ENCODE data around the gene SBNO1.
"Not testable (repeated sequence)": the region's sequence is repeated elsewhere in the genome, so short reads cannot be mapped to it uniquely, and the experiment has no call there.

The SBNO1 gene

DNA sequence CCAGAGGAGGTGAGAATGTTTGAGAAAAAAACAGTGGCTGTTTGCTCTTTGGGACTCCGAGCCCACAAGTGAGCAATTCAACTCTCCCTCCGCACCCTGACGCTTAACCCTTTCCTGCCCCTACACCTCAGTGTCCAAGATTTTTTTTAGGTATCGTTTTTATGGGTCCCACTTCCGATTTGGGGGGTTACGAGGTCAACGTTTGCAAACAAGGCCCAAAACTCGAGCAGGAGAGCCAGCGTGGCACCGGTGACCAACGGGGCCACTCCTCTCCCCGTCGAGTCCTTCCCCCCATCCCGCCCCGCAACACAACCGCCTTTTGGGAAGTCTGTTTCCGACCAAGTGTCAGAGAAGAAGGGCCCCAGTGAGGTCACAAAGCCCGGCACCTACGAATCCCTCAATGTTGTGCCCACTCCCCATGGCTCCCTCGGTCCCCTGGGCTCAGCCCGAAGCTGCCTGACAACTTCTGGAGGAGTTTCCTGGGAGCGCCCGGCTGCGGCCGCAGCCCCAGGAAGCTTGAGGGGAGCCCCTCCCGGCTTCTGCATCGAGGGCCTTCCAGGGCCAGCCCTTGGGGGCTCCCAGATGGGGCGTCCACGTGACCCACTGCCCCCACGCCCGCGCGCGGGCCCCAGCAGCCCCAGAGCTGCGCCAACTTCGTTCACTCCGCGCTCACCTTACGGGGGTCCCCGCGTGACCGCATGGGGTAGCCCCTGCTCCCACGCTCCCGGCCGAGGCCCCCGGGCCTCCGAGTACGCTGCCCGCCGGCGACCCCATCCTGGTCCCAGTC lies 94.2 kb downstream of the SBNO1 start:
- DNase-seq (ENCODE audit: low read depth in 2 of 2), result no peak

DNA sequence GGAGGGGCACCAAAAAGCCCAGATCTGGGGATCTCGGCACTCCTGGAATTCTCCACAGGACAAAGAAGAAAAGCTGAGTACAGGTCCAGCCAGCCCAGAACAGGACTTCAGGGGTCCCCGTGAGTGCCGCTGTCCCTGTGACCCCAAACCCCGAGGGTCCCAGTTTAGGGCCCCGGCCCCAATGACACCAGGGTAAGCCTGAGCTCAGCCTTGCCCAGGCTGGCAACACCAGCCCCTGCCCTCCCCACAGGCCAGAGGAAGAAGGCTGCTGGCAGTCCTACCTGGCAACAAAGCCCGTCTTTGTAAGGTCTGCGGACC lies 94.8 kb downstream of the SBNO1 start:
- DNase-seq (ENCODE audit: low read depth in 2 of 2), result no peak

DNA sequence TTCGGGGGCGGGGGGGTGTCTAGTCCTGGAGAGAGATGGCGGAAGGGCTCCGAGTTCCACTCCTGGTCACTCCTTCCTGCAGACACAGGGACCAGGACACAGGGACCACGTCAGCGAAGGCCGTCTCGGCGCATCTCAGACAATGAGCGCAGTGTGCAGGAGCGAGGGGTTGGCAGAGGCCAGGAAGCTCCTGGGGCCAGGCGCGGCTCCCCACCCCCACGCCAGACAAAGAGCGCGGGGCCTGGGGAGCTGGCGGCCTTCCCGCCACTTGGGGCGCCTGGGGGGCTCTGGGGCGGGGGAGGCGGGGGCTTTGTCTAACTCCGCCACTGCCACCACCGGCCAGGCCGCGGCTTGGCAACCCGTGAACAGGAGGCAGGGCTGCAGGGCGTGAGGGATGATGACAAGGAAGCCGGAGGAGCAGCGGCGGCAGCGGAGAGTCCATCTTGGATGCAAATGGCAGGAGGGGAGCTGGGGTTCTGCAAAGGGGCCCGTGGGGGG lies 95.2 kb downstream of the SBNO1 start:
- no peak for DNase-seq (ENCODE audit: low read depth in 2 of 2)

DNA sequence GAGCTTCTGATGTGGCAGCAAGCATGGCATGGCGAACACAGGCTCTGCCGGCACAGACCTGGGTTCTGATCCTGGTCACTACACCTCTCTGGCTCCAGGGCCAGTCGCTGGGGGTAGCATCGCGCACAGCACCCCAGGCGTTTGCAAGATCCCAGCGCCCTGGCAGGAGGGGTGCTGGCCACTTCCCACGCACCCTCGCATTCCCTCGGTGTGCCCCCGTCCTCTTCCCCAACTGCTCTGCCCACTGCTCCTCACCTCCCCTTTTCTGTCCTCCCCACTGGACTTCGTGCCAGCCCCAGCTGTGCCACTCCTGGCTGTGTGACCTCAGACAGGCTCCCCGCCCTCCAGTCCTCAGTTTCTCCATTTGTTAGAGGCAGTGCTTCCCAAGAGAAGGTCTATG lies 95.8 kb downstream of the SBNO1 start:
- no peak for DNase-seq (ENCODE audit: low read depth in 2 of 2)

DNA sequence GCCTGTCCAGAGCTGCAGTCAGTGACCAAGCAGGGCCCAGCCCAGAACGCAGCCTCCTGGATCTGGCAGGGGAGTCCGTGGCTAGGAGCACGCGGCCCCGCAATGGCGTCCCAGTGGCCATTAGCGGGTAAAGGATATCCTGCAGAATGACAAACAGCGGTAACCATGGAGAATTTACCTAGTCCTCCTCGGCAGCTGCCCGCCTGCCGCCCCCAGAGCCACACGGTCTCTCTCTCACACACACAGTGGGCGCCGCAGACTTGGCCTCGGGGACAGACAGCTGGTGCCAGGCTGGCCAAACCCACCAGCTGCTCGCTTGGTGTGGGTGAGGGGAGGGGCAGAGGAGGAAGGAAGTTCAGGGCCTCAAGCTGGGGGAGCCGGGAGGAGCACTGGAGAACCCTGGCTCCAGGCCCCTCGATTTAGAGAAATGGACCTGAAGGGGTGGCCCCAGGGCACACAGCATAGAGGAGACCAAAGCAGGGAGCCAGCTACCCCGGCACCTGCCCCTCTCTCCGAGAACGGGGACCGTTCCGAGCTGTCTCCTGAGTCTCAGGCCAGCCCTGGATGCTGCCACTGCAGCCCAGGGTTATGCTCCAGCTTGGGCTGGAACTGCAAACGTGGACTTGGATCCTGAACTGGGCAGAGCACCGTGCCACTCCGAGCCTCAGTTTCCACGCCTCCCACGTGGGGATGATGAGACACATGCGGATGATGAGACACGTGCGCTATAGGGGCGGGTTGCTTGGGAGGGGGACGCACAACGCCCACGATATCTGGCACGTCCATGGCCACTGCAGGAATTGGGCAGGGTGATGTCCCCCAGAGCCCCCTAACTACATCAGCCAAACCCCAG lies 96.4 kb downstream of the SBNO1 start:
- no peak for DNase-seq (ENCODE audit: low read depth in 2 of 2)

DNA sequence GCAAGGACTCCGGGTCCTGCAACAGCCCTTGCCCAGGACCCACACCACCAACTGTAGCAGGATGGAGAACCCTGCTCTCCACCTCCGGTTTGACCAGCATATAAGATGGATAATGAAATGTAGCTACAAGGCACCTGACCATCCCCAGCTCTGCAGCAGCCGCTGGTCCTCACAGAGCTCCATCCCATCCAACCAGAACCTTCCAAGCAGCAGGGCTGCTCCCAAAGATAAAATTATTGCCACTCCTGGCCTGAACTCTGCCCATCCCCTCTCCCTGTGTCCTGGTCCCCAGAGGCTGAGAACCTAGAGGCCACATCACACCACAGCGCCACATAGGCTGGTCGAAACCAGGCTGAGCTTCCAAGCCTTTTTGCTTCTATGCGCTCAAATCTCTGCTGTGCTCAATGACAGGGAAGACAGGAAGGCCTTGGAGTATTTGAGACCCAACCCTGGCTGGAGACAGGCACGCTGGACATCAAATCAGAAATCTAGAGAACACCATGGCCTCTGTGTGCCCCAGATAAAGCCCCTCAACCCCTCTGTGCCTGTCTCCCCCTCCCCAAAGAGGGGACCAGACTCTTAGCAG lies 97.2 kb downstream of the SBNO1 start:
- no peak for DNase-seq (ENCODE audit: low read depth in 2 of 2)

DNA sequence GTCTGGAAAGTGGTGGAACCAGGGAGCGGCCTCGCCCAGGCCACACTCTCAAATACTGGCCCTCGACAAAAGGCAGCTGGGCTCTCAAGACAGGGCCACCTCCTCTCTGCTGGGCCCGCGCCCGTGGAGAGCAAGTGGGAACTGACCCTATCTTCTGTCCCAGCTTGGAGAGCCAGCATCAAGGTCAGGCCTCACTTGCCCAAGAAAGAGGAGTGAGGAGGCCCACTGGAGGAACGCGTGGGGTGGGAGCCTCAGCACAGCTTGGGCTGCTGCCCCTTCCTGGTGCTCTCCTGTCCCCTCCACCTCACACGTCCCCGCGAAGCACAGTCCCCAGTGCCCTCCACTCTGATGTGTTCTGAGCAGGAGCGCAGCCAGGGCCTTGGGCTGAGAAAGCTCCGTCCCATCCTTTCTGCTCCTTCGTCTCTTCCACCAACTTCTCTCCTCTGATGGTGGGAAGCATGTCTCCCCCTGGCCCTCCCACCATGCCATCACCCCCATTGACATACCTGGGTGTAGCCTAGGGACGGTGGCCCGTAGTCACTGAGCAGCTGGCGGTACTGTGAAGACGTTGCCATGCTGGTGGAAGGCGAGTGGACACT lies 97.9 kb downstream of the SBNO1 start:
- DNase-seq (ENCODE audit: low read depth in 2 of 2), result no peak

DNA sequence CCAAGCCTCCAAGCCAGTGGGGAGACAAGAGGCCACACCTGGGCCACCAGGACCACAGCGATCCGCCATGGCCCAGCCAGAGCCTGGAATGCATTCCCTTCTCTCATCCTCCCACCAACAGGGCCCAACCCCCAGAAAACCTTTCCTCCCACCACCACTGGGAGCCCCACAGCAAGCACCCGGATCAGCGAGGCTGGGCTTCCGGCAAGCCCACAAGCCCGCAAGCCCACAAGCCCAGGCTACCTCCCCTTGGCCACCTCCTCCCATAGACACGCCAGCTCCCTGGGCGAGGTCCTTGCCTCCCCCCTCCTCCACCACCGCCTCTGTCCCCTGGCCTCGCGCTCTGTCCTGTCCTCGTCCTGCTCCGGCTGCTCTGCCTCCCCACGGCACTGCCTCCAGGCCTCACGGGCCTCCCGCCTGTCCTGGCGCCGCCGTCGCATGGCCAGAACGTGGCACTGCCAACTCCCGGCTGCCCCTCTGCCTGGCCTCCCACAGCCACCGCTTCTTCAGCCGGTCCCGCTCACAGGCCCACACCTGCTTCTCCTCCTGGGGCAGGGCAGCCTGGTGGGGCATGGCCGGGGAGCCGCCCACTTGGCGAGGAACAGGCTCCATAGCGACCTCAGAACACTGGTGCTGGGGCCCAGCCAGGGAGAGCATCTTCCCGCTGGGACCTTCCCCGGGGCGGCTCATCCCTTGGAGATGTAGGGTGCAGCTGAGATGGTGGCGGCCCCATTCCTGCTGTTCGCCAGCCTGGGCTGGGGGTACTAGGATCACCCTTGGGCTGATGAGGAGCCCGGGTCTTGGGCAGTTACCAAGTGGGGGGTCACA lies 98.6 kb downstream of the SBNO1 start:
- DNase-seq (ENCODE audit: low read depth in 2 of 2), result no peak

DNA sequence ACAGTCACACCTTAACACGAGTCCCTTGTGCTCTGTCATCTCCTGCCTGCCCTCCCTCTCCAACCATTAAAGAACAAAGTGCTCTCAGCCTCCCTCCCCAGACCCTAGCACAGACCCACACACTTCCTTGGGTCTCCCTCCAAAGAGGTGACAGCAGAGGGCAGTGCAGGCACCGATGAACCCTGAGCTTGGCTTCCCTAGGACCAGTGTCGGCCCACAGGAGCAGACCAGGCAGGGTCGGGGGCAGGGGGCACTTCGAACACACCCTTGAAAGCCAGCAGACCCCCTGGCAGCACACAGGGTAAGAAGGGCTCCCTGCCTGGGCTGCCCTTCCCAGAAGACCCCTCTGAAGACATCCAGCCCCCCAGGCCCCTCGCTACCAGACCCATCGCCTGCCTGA lies 100.0 kb downstream of the SBNO1 start:
- DNase-seq (ENCODE audit: low read depth in 2 of 2), result no peak

DNA sequence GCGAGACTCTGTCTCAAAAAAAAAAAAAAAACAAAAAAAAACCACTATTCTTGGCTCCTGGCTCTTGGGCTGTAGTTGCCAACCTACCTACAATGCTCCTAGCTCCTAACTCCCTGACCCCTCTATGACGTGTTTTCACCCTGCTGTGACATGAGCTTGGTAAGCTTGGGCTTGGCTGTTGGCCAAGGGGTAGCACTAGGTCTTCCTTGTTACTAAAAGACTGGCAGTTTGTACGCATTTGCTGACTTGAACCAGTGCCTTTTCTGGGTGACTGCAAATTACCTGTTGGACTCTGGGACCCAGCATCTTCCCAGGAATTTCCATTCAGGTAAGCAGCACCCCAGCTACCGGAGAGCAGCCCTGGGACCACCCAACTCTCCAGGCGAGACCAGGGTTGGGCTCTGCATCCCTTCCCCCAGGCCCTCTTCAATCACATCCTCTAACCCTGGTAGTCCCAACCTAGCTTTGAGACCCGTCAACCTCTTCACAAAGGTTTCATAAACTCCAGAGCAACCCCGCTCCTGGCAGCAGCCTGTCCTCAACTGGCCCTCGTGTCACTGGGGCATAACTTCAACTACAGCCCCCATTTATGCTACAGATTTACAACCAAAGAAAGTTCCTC lies 101.3 kb downstream of the SBNO1 start:
- DNase-seq (ENCODE audit: low read depth in 2 of 2), result no peak

DNA sequence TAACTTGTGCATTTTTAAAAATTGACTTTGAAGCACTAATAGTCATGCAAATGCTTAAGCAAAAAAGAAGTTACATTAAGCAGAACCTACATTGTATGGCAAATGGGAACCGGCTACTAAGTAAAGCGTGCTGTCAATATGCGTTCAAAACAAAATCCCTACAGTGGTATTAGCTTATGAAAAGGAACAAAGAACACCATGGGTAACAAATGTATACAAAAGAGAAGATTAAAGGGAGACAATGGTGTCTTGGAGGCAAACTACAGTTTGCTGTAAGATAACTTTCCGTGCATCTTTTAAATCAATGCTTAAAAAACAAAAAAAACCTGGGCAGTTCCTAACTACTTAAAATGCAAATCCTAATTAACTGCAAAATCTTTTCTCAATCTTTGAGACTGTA lies 103.5 kb downstream of the SBNO1 start:
- DNase-seq (ENCODE audit: low read depth in 2 of 2), result no peak

DNA sequence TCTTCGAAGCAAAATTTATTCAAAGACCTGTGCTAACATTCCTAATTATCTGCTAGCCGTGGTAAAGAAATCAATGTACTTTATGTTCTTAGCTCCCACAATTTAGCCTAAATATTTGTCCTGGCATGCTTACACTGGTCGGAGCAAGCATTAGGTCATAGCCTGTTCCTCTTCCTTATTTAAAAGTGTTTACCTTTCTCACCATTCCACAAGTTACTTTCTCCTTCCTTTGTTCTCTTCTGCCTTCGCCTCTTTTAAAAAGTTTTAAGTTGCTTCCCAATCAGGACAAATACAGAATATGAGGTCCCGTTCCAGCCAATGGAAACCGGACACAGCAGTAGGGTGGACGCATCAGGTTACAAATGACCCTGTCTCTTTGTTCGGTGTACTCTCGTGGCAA lies 104.6 kb downstream of the SBNO1 start:
- DNase-seq (ENCODE audit: low read depth in 2 of 2), result no peak

DNA sequence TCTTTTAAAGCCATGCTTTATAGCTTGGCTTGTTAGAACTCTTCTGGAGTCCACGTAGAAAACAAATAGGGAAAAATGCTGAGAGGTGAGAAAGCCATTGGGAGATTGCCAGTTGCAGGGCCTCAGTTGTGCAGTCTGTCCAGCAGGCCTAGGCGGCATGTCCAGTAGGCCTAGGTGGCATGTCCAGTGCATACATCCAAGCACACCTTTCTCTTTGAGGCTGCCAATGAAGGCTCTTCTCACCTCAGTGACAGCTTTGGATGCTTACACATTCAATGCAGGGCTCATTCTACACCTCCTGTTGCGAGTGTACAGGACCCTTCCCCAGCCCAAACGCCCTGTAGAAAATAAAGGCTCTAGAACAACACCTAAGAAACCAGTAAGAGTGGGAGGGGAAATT lies 106.1 kb downstream of the SBNO1 start:
- DNase-seq (ENCODE audit: low read depth in 2 of 2), result no peak

DNA sequence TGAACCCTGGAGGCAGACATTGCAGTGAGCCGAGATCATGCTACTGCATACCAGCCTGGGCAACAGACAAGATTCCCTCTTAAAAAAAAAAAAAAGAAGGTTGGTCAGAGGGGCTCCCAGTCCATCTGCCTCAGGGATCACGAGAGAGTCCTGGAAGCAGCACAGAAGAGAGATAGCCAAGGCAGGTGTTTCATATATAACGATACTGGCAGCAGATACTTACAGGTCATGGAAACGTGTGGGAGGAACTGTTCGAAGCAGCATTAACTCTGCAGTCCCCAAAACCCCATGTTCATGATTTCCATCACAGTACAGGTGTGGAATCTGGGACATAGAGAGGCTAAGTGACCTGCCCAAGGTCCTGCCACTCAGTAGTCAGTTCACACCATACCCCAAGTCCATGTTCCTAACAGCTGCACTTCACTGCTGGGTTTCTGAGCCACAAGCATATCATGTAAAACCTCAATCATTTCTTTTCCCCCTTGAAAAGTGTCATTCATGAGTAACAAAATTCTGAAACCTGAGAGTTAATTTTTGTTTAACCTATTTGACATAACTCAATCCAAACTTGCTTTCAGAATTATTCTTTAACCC lies 109.7 kb downstream of the SBNO1 start:
- no peak for DNase-seq (ENCODE audit: low read depth in 2 of 2)

DNA sequence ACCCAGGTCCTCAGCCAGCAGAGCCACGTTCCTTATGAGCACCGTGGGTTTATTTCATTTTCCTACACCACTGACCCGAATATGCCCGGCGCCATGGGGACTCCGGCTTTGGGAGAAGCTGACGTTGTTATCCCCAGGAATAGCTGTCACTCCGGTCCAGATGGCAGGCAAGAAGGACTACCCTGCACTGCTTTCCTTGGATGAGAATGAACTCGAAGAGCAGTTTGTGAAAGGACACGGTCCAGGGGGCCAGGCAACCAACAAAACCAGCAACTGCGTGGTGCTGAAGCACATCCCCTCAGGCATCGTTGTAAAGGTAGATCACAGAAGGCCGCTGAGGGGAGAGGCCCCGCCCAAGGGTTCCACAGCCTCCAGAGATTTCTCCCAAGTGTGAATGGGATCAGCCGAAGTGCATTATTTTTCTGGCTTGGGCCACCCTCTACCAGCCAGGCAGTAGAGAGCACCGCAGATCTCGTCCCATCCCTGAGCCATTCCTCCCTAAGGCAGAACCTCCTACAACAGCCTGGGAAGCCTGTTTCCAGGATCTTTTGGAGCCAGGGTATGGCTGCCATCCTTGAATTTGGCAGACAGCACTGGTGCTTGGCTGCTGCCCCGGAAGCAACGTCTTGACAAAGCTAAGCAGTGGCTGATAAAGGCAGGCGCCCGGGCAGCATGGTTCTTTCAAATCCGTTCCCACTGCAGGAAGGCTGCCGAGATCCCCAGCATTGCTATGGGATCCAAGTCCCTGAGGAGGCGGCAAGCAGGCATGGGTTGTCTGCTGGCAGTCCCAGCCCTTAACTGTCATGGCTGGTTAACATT lies 110.8 kb downstream of the SBNO1 start:
- DNase-seq (ENCODE audit: low read depth in 2 of 2), result no peak

DNA sequence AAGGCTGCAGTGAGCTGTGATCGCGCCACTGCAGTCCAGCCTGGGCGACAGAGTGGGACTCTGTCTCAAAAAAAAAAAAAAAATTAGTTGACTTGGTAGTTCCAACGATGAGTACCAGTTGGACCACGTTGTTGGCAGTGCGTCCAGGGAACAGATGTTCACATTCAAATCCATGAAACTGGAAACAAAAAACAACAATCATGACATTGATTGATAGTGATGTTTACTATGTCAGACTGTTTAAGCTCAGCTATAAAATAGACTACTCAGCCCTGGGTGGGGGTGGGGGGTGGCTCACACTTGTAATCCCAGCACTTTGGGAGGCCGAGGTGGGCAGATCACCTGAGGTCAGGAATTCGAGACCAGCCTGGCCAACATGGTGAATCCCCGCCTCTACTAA lies 112.3 kb downstream of the SBNO1 start:
- not testable (repeated sequence) for DNase-seq (ENCODE audit: low read depth in 2 of 2)

DNA sequence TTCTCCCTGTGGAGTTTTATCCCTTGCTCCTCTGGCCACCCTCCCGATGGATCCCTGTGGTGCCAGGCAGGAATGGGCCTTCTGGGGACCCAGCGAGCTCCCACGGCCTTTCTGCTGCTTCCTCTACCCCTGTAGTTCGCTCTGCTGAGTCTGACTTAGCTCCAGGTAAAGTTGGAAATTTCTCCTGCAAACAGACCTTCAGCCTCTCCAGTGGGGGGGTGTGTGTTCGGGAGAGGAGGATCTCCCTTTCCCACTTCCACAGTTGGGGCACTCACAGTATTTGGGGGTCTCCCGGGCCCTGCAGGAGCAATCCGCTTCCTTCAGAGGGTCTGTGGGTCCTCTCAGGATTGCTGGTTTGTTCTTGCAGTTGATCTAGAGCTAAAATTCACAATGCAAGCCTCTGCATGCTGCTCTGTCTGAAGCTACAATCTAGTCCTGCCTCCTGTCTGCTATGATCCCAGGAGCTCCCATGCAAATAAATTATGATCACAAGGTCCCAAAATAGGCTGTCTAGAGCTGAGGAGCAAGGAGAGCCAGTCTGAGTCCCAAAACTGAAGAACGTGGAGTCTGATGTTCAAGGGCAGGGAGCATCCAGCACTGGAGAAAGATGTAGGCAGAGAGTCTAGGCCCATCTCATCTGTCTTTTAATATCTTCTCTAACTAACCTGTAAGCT lies 113.1 kb downstream of the SBNO1 start:
- no peak for DNase-seq (ENCODE audit: low read depth in 2 of 2)

DNA sequence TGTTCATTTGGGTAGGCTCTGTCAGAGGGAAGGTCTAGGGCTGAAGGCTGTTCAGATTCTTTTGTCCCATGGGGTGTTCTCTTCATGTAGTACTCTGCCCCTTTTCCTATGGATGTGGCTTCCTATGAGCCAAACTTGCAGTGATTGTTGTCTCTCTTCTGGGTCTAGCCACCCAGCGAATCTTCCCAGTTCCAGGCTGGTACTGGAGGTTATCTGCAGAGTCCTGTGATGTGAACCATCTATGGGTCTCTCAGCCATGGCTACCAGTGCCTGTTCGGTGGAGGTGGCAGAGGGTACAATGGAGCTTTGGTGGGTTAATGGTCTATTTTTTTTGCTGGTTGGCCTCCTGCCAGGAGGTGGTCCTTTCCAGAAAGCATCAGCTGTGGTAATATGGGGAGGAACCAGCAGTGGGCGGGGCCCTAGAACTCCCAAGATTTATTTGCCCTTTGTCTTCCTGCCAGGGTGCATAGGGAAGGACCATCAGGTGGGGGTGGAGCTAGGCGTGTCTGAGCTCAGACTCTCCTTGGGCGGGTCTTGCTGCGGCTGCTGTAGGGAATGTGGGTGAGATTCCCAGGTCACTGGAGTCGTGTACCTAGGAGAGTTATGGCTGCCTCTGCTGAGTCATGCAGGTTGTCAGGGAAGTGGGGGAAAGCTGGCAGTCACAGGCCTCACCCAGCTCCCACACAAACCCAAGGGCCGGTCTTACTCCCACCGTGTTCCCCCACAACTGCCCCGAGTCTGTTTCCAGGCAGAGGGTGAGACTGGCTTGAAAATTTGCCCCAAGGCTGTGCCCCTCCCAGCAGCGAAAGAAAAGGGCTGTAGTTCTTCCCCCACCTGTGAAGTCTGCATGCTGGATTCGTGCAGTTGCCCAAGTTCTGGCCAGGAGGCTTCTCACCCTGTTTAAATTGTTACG lies 113.9 kb downstream of the SBNO1 start:
- no peak for DNase-seq (ENCODE audit: low read depth in 2 of 2)

Measured in stimulated activated CD8-positive, alpha-beta memory T cell treated with anti-CD3 and anti-CD28 coated beads, Interleukin-7, amount 100 ng/mL, for 4 hours (primary cell).